GM23248 (cell line): Measurements from ENCODE around the gene ZNF428.

Source experiments
- EZH2 ChIP-seq: fragments of 200-600 bp; sonication (generic); IDR thresholded peaks from 2 replicates; pipeline ENCODE4 v1.6.1; 2018; ENCODE audit warnings: antibody characterized with exemption, mild to moderate bottlenecking; ENCODE audit not compliant: insufficient read depth, poor library complexity, severe bottlenecking
- EZH2phosphoT487 ChIP-seq: fragments of 200-600 bp; sonication (generic); IDR thresholded peaks from 2 replicates; pipeline ENCODE4 v1.6.1; 2018; ENCODE audit warnings: antibody characterized with exemption, moderate library complexity, mild to moderate bottlenecking, low read depth; ENCODE audit not compliant: insufficient read depth

- no peak for TF ChIP-seq EZH2phosphoT487
- no peak for TF ChIP-seq EZH2
Observed at GRCh38 chr19:43569657-43570056, 49.8 kb downstream of the ZNF428 start.
